ENCODE data around the gene COL2A1. TPM values are rescaled to one million over a fixed set of nuclear protein-coding genes. Genes with fewer than 3 reads are reported as not detected.

Gene COL2A1
- total RNA-seq, 1 experiment from 2014 or later = 201 TPM

DNA sequence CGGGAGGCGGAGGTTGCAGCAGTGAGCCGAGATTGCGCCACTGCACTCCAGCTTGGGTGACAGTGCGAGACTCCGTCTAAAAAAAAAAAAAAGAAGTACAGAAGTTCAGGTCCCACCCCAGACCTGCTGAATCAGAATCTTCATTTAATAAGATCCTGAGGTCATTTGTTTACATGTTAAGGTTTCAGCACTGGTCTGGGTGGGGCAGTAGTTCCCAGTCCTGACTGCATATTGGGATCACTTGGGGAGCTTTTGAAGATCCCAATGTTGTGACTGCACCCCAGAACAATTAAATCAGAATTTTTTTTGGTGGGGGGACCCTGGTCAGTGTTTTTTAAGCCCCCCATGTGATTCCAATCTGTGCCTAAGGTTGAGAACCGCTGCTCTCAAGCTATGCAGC is 11.7 kb upstream of the COL2A1 start:
- H3K9me3 ChIP-seq = no peaks in the 10 kb centered on the region
- TF ChIP-seq, protein P1, sequence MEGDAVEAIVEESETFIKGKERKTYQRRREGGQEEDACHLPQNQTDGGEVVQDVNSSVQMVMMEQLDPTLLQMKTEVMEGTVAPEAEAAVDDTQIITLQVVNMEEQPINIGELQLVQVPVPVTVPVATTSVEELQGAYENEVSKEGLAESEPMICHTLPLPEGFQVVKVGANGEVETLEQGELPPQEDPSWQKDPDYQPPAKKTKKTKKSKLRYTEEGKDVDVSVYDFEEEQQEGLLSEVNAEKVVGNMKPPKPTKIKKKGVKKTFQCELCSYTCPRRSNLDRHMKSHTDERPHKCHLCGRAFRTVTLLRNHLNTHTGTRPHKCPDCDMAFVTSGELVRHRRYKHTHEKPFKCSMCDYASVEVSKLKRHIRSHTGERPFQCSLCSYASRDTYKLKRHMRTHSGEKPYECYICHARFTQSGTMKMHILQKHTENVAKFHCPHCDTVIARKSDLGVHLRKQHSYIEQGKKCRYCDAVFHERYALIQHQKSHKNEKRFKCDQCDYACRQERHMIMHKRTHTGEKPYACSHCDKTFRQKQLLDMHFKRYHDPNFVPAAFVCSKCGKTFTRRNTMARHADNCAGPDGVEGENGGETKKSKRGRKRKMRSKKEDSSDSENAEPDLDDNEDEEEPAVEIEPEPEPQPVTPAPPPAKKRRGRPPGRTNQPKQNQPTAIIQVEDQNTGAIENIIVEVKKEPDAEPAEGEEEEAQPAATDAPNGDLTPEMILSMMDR (IDR thresholded peaks at IDR 0.05; ENCODE audit: insufficient read depth in 1 of 2, low read depth in 1 of 2, low read length in 1 of 2, severe bottlenecking in 1 of 2, unreplicated experiment in 1 of 2) = no peak
- H3K4me1 Mint-ChIP-seq (ENCODE audit: low read depth, unreplicated experiment) = peaks cover 31% of the 10 kb centered on the region
- CTCF ChIA-PET = interaction anchor here (0.9 to 1.3 kb wide), 2 partner anchors 14 to 21 kb away, joined by 4 to 5 read pairs; no protein-coding TSS in a partner anchor
- no peak for DNase-seq
- POLR2A ChIA-PET = no interaction called here
- no peaks in the 10 kb centered on the region for H3K9me3 Mint-ChIP-seq (ENCODE audit: unreplicated experiment)
- H3K27me3 ChIP-seq (replicated peaks; ENCODE audit: control insufficient read depth, insufficient read depth, low read length) = no peaks in the 10 kb centered on the region
- no peak overlapping the region for H3K4me3 Mint-ChIP-seq (ENCODE audit: unreplicated experiment)
- no peaks in the 10 kb centered on the region for H3K27me3 Mint-ChIP-seq (ENCODE audit: insufficient read depth, unreplicated experiment)
- H3K36me3 ChIP-seq (ENCODE audit: control insufficient read depth, insufficient read depth, low read length) = no peaks in the 10 kb centered on the region
- no peak overlapping the region for H3K27ac Mint-ChIP-seq (ENCODE audit: unreplicated experiment)
- H3K4me3 ChIP-seq (ENCODE audit: low read depth, low read length) = no peak overlapping the region
- intact Hi-C loops (cut with micrococcal nuclease; ENCODE audit: unreplicated experiment) = no loop called here
- peaks cover 23% of the 10 kb centered on the region for H3K4me1 ChIP-seq
- H3K36me3 Mint-ChIP-seq (ENCODE audit: insufficient read depth, unreplicated experiment) = no peaks in the 10 kb centered on the region
- no TSS peak for BruUV-seq (replicated peaks)

DNA sequence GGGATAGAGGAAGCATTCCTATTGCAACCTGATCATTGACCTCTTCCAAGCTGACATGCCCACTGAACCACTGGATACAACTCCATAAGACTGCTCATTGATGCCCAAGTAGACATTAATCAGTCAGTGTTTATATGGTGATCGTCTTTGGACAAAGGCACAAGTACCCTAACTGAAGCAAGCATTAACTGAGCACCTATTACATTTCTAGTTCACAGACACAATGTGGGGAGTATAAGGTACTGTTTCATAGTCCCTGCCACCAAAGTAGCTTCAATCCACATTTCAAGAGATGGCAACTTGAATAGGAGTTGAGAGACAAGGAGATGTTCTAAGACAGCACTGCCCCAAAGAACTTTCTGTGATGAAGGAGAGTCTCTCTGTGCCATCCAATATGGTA is 10.9 kb upstream of the COL2A1 start:
- intact Hi-C loops (cut with micrococcal nuclease; ENCODE audit: unreplicated experiment) = no loop called here
- no peaks in the 10 kb centered on the region for H3K27me3 Mint-ChIP-seq (ENCODE audit: insufficient read depth, unreplicated experiment)
- BruUV-seq (replicated peaks) = no TSS peak
- TF ChIP-seq, protein P1 (IDR thresholded peaks at IDR 0.05; ENCODE audit: insufficient read depth in 1 of 2, low read depth in 1 of 2, low read length in 1 of 2, severe bottlenecking in 1 of 2, unreplicated experiment in 1 of 2) = no peak
- POLR2A ChIA-PET = no interaction called here
- CTCF ChIA-PET = interaction anchor here (0.9 kb wide), 1 partner anchor 22 kb away, joined by 4 read pairs; no protein-coding TSS in a partner anchor
- no peak for DNase-seq
- H3K4me1 Mint-ChIP-seq (ENCODE audit: low read depth, unreplicated experiment) = peaks cover 30% of the 10 kb centered on the region
- no peaks in the 10 kb centered on the region for H3K36me3 ChIP-seq (ENCODE audit: control insufficient read depth, insufficient read depth, low read length)
- H3K9me3 Mint-ChIP-seq (ENCODE audit: unreplicated experiment) = no peaks in the 10 kb centered on the region
- H3K4me3 Mint-ChIP-seq (ENCODE audit: unreplicated experiment) = no peak overlapping the region
- no peaks in the 10 kb centered on the region for H3K9me3 ChIP-seq
- no peaks in the 10 kb centered on the region for H3K27me3 ChIP-seq (replicated peaks; ENCODE audit: control insufficient read depth, insufficient read depth, low read length)
- H3K27ac Mint-ChIP-seq (ENCODE audit: unreplicated experiment) = no peak overlapping the region
- peaks cover 20% of the 10 kb centered on the region for H3K4me1 ChIP-seq
- no peaks in the 10 kb centered on the region for H3K36me3 Mint-ChIP-seq (ENCODE audit: insufficient read depth, unreplicated experiment)
- no peak overlapping the region for H3K4me3 ChIP-seq (ENCODE audit: low read depth, low read length)

- Mint-ChIP-seq H3K36me3 (ENCODE audit: insufficient read depth, unreplicated experiment) (no peaks in the 10 kb centered on the region), H3K4me3 (ENCODE audit: unreplicated experiment) (no peak overlapping the region), H3K27me3 (ENCODE audit: insufficient read depth, unreplicated experiment) (no peaks in the 10 kb centered on the region), H3K27ac (ENCODE audit: unreplicated experiment) (no peak overlapping the region), H3K4me1 (ENCODE audit: low read depth, unreplicated experiment) (peaks cover 17% of the 10 kb centered on the region), H3K9me3 (ENCODE audit: unreplicated experiment) (peaks cover 8% of the 10 kb centered on the region)
- TF ChIP-seq, protein P1 (IDR thresholded peaks at IDR 0.05; ENCODE audit: insufficient read depth in 1 of 2, low read depth in 1 of 2, low read length in 1 of 2, severe bottlenecking in 1 of 2, unreplicated experiment in 1 of 2) = no peak
- ChIA-PET CTCF (no interaction called here), POLR2A (interaction anchor here (0.6 kb wide), 1 partner anchor 1310 kb away, joined by 6 read pairs; the partner anchor contains the start of gene TROAP)
- DNase-seq = no peak
- H3K36me3 ChIP-seq (ENCODE audit: control insufficient read depth, insufficient read depth, low read length) = no peaks in the 10 kb centered on the region
- no peaks in the 10 kb centered on the region for H3K27me3 ChIP-seq (replicated peaks; ENCODE audit: control insufficient read depth, insufficient read depth, low read length)
- H3K4me3 ChIP-seq (ENCODE audit: low read depth, low read length) = no peak overlapping the region
- intact Hi-C loops (cut with micrococcal nuclease; ENCODE audit: unreplicated experiment) = no loop called here
- no TSS peak for BruUV-seq (replicated peaks)
- H3K4me1 ChIP-seq = peaks cover 18% of the 10 kb centered on the region
- H3K9me3 ChIP-seq = no peaks in the 10 kb centered on the region
Observed at GRCh38 chr12:48013287-48013686, 9.0 kb upstream of the COL2A1 start.
